HG02798 (cell line): ENCODE results near the gene GPR158.
"Not testable (repeated sequence)": the region's sequence is repeated elsewhere in the genome, so short reads cannot be mapped to it uniquely, and the experiment has no call there.

Experiments
- ATAC-seq: cut with Tn5 transposase; IDR thresholded peaks from one replicate; pipeline ENCODE4 v1.9.1; 2021; ENCODE audit warnings: mild to moderate bottlenecking; ENCODE audit not compliant: unreplicated experiment, poor library complexity

Gene GPR158

GRCh38 chr10:25294032-25294926 lies 119.5 kb downstream of the GPR158 start:
- ATAC-seq: no peak

- ATAC-seq: no peak
Observed at GRCh38 chr10:25296324-25296723, 121.5 kb downstream of the GPR158 start.

- ATAC-seq: no peak
Observed at GRCh38 chr10:25297466-25297865, 122.7 kb downstream of the GPR158 start.

- ATAC-seq: no peak
Observed at GRCh38 chr10:25300073-25300472, 125.3 kb downstream of the GPR158 start.

GRCh38 chr10:25304606-25305005 lies 129.8 kb downstream of the GPR158 start:
- no peak for ATAC-seq

GRCh38 chr10:25306386-25306785 lies 131.6 kb downstream of the GPR158 start:
- no peak for ATAC-seq

- no peak for ATAC-seq
Observed at GRCh38 chr10:25308278-25308677, 133.5 kb downstream of the GPR158 start.

- ATAC-seq: not testable (repeated sequence)
Observed at GRCh38 chr10:25317596-25318211, 142.9 kb downstream of the GPR158 start.

GRCh38 chr10:25327273-25327672 lies 152.5 kb downstream of the GPR158 start:
- no peak for ATAC-seq

- no peak for ATAC-seq
Observed at GRCh38 chr10:25328361-25328760, 153.6 kb downstream of the GPR158 start.

- not testable (repeated sequence) for ATAC-seq
Observed at GRCh38 chr10:25329587-25329986, 154.8 kb downstream of the GPR158 start.

GRCh38 chr10:25334445-25334844 lies 159.6 kb downstream of the GPR158 start:
- no peak for ATAC-seq

GRCh38 chr10:25336330-25336729 lies 161.5 kb downstream of the GPR158 start:
- ATAC-seq: no peak

GRCh38 chr10:25338271-25338670 lies 163.5 kb downstream of the GPR158 start:
- ATAC-seq: no peak

- no peak for ATAC-seq
Observed at GRCh38 chr10:25339966-25340365, 165.2 kb downstream of the GPR158 start.

GRCh38 chr10:25349520-25349919 lies 174.7 kb downstream of the GPR158 start:
- no peak for ATAC-seq

- ATAC-seq: no peak
Observed at GRCh38 chr10:25356609-25357008, 181.8 kb downstream of the GPR158 start.

- ATAC-seq: no peak
Observed at GRCh38 chr10:25357269-25357668, 182.5 kb downstream of the GPR158 start.

- ATAC-seq: no peak
Observed at GRCh38 chr10:25382029-25382810, 207.4 kb downstream of the GPR158 start.

GRCh38 chr10:25382901-25383300 lies 208.1 kb downstream of the GPR158 start:
- ATAC-seq: not testable (repeated sequence)

GRCh38 chr10:25383686-25384085 lies 208.9 kb downstream of the GPR158 start:
- ATAC-seq: no peak
